Measurements from ENCODE around the gene PHKA2.

The PHKA2 gene

DNA sequence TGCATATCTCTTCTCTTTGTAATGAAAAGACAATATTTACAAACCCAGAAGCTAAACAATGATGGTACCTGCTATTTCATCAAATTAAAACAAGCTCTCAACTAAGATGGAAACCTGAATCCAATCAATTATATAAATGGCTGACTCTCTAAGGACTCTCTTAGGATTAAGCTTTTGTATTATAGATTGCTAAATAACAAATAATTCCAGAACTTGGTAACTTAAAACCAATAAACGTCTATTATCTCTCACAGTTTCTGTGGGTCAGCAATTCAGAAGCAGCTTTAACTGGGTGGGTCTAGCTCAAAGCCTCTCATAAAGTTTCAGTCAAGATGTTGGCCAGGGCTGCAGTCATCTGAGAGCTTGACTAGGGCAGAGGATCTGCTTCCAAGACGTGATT is 12.4 kb downstream of the PHKA2 start:
- DNase-seq (ENCODE audit: low read depth), result no peak

GRCh38 chrX:18970465-18970864 is 13.4 kb downstream of the PHKA2 start:
- DNase-seq (ENCODE audit: low read depth), result no peak

GRCh38 chrX:18966624-18967023 is 17.3 kb downstream of the PHKA2 start:
- DNase-seq (ENCODE audit: low read depth), result no peak

DNA sequence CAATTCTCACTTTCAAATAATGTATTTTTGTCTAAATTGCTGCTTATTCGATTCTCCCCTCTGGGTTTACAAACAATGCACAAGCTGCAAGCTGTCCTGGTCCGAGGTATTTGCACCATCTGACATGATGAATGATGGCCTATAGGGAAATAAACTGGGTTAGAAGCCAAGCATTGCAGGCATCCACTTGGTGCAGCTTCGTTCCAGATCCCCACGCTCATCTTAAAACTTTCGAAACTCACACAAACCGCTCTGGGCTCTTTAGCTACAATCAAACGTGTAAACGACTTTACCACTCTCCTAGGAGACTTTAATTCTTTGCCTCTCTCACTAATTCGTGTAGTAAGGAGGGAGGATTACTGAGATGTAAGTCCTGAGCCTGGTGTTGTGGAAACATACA is 19.0 kb downstream of the PHKA2 start:
- DNase-seq (ENCODE audit: low read depth), result no peak

DNA sequence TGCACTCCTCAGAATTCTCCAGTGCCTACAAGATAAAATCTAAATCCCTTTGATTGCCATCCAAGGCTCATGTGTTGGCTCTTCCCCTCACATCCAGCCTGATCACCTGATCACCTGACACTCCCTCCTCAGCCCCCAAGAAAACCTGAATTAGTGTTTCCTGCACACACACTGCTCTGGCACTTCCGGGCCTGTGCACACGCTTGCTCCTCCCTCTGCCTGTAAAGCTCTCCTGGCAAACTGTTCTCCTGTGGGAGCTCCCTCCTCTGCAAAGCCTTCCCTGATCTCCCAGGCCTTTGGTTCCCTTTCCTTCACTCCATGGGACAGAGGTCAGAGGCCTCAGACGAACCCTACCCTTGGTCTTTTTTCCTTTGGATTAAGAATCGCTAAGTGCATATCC is 19.9 kb downstream of the PHKA2 start:
- no peak for DNase-seq (ENCODE audit: low read depth)

GRCh38 chrX:18962329-18962728 is 21.6 kb downstream of the PHKA2 start:
- no peak for DNase-seq (ENCODE audit: low read depth)

- DNase-seq (ENCODE audit: low read depth), result no peak
Observed at GRCh38 chrX:18961686-18962085, 22.2 kb downstream of the PHKA2 start.

DNA sequence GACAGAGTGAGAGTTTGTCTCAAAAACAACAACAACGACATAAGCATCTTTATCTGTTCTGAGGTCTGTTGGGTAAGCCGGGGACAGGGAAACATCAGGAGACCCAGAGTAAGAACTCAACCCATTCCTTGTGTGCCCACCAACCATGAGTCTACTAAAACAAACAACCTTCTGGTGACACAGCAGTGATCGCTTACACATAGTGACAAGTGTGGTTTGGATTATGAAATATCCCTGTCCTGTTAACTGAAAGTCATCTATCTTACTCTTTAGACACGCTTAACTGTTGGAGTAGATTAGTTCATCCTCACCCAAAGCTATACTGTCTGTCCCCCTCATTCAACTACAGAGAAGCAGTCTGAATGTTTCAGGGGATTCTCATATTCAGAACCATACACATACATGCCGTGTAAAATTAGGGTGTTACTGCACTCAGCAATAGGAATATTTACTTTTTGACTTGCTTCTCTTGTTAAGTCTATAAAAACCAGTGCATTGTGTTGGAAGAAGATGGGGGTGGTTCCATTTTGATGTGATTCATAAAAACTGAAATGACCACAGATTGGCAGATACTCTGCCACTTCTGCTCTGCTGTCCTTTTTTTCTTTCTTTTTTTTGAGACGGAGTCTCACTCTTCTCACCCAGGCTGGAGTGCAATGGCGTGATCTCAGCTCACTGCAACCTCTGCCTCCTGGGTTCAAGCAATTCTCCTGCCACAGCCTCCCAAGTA is 27.4 kb downstream of the PHKA2 start:
- DNase-seq (ENCODE audit: low read depth), result no peak

GRCh38 chrX:18955676-18956075 is 28.2 kb downstream of the PHKA2 start:
- no peak for DNase-seq (ENCODE audit: low read depth)

DNA sequence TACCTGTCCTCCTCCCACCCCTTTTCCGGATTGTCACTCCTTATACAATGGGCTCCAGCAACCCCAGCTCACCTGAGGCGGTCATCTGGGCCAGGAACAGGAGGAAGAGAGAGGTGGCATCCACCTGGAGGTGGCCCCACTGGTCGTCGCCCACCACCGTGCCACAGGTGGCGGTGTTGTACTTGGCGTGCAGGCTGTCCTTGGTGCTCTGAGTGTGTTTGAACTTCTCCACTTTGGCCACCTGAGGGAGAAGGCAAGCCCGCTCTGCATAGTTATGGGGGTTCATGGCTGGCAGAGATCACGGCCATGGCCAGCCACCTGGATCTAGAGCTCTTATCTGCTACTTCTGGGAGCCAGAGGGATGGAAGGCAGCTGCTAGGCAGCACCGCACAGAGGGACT is 32.9 kb downstream of the PHKA2 start:
- DNase-seq (ENCODE audit: low read depth), result no peak

- no peak for DNase-seq (ENCODE audit: low read depth)
Observed at GRCh38 chrX:18949944-18950301, 34.0 kb downstream of the PHKA2 start.

GRCh38 chrX:18949291-18949943 is 34.5 kb downstream of the PHKA2 start:
- no peak for DNase-seq (ENCODE audit: low read depth)

- DNase-seq (ENCODE audit: low read depth), result no peak
Observed at GRCh38 chrX:18946611-18947010, 37.3 kb downstream of the PHKA2 start.

DNA sequence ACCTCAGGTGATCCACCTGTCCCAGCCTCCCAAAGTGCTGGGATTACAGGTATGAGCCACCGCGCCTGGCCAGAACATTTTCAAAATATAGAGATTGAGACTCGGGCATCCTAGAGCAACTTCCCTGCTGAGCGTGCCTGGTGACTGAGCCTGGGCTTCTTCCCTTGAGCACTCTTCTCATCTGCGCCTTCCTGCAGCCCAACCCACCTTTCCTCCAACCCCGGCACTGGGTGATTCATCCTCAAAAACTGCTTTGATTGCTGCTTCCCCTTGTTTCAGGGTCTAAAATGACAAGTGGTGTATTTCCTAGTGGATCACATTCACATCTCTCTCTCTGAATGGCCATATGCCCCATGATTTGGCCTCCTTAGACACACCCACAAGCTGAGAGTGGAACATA is 37.8 kb downstream of the PHKA2 start:
- no peak for DNase-seq (ENCODE audit: low read depth)

GRCh38 chrX:18945483-18945882 is 38.4 kb downstream of the PHKA2 start:
- DNase-seq (ENCODE audit: low read depth), result no peak

GRCh38 chrX:18944482-18944881 is 39.4 kb downstream of the PHKA2 start:
- DNase-seq (ENCODE audit: low read depth), result no peak

DNA sequence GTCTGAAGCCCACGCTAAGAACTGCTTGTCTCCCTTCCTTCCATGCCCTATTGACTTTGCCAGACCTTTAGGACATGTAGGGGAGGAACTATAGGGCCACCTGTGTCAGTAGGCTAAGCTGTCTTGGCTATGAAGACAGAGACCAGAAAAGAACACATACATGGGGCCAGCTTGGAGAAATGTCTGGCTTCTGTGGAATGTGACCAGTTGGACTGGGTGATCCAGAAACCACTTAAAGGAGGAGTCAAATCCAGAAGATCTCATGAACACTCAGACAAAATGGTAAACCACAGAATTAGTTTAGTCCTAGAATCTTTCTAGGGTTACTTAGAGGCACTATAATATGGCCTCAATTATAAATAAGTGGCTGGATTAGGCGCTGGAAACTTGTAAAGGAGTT is 42.0 kb downstream of the PHKA2 start:
- no peak for DNase-seq (ENCODE audit: low read depth)

DNA sequence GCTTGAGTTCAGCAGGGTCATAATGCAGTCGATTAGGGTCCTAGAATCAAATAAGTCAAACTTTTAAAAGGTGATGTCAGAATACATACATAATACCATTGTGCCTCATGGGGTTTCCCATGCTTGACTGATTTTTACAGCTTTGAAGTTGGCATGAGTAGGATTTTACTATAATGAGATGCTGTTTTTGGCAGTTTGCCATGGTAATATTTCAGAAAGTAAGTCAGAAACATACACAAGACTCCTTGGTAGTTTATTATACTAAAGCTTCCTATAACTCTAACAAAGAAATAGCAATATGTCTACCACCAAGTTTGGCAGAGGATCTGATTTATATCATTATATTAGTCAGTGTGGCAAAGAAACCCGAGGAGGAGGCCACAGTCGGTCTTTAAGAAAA is 45.2 kb downstream of the PHKA2 start:
- DNase-seq (ENCODE audit: low read depth), result no peak

- no peak for DNase-seq (ENCODE audit: low read depth)
Observed at GRCh38 chrX:18937173-18937572, 46.7 kb downstream of the PHKA2 start.

- DNase-seq (ENCODE audit: low read depth), result no peak
Observed at GRCh38 chrX:18935893-18936292, 48.0 kb downstream of the PHKA2 start.

GRCh38 chrX:18934708-18935107 is 49.2 kb downstream of the PHKA2 start:
- DNase-seq (ENCODE audit: low read depth), result no peak

- DNase-seq (ENCODE audit: low read depth), result no peak
Observed at GRCh38 chrX:18933617-18934016, 50.3 kb downstream of the PHKA2 start.

DNA sequence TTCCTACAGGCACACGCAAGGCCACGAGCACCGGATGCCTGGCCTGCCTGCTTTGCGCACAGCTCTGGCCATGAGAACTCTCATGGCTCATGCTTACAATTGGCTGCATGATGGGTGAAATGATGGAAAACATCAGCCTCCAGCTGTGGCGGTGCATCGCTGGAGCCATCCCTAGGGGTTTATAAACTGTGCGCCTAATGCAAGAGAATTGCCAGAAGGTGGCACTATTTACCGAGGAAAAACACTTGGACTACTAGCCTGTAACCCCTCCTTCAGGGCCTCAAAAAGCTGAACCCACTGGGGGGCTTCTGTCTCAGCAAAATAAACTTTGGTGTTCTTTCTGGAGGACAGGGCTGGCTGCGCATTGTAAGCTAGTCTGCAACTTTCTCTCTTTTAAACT is 51.9 kb downstream of the PHKA2 start:
- DNase-seq (ENCODE audit: low read depth), result no peak

DNA sequence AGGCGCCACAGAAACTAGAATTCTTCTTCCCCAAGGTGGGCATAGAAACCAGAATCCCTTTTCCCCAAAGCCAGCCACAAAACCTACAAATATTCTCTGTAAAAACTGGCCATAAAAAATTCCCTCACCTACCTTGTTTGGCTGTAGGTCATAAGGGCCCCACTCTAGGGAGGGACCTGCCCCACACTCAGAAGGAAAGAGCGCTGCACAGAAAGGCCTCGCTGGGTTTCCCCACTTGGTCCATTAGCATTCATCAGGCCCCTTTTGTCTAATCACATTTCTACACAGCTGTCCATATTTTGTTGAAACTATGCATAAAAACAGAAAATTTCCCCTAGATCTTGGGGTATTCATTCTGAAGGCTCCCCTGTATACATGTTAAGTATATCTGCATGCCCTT is 54.1 kb downstream of the PHKA2 start:
- DNase-seq (ENCODE audit: low read depth), result no peak
